HepG2 (cell line): Measurements from ENCODE around the gene TRIM10. TPM values are rescaled to one million over a fixed set of nuclear protein-coding genes. Genes with fewer than 3 reads are reported as not detected.

ENCODE experiments used
- ATAC-seq: fragments of 200-7000 bp; cut with Tn5 transposase; 3 replicates; pipeline ENCODE4 v1.9.1; 2020; ENCODE audit warnings: mild to moderate bottlenecking, moderate library complexity
- BruUV-seq: library from RNA; stranded (reverse); fragments of 400-500 nt; replicated peaks from 2 replicates; lab custom pipeline; 2021; lab: Mats Ljungman, UMichigan
- CTCF ChIA-PET: fragments of 300-600 bp; formaldehyde crosslinking; extraction: SDS; loops from one replicate; lab custom pipeline; 2021; ENCODE audit warnings: low total read pairs, inconsistent platforms, low intra/inter-chr PET ratio; lab: Yijun Ruan, JAX
- POLR2A ChIA-PET: fragments of 350-600 bp; sonication (Branson Sonifier 250); formaldehyde crosslinking; loops from one replicate; lab custom pipeline; 2020; ENCODE audit warnings: antibody characterized with exemption, inconsistent platforms; lab: Yijun Ruan, JAX
- DNase-seq: peaks from one replicate; pipeline ENCODE4 v3.0.0-alpha.2; 2015; ENCODE audit warnings: low spot score
- FAIRE-seq: peaks from 3 replicates; lab custom pipeline; 2011; peaks lifted over from hg19 to GRCh38; lab: Jason Lieb, UNC
- H2AFZ ChIP-seq: one replicate; pipeline ENCODE4 v1.6.1; 2011; ENCODE audit warnings: low read length, inconsistent platforms
- H3K27ac ChIP-seq: fragments of 300-600 bp; 3 replicates; pipeline ENCODE4 v1.8.0; 2011; ENCODE audit warnings: mixed run types, mild to moderate bottlenecking, mixed read lengths, low read length, inconsistent platforms; ENCODE audit not compliant: insufficient read depth; ENCODE audit errors: extremely low read length
- H3K27me3 ChIP-seq, 2 experiments: fragments of 200-600 bp in 1 of 2; 2 replicates in 1 of 2; 3 replicates in 1 of 2; pipeline versions ENCODE4 v1.6.0 to v1.8.0; 2011; ENCODE audit warnings: low read length in 2 of 2, mild to moderate bottlenecking in 2 of 2, moderate library complexity in 2 of 2, inconsistent platforms in 1 of 2; ENCODE audit not compliant: insufficient read depth in 2 of 2, control insufficient read depth in 1 of 2
- H3K36me3 ChIP-seq, 2 experiments: fragments of 200-600 bp in 1 of 2; replicated peaks in 1 of 2; 2 replicates in 1 of 2; 3 replicates in 1 of 2; pipeline versions ENCODE4 v1.5.1 to v1.8.0; 2011; ENCODE audit warnings: low read length in 2 of 2, inconsistent platforms in 1 of 2; ENCODE audit not compliant: insufficient read depth in 2 of 2, control insufficient read depth in 1 of 2
- H3K4me1 ChIP-seq: 2 replicates; pipeline ENCODE4 v1.5.1; 2012; ENCODE audit warnings: low read length, inconsistent platforms; ENCODE audit not compliant: insufficient read depth
- H3K4me2 ChIP-seq: 2 replicates; pipeline ENCODE4 v1.6.0; 2011; ENCODE audit warnings: low read depth, low read length, inconsistent platforms
- H3K4me3 ChIP-seq, 3 experiments: fragments of 200-600 bp in 1 of 3; sonication (generic), shearing (Covaris generic) in 1 of 3; replicated peaks in 1 of 3; 2 replicates each; pipeline ENCODE4 v1.5.1; 2011 to 2016; ENCODE audit warnings: low read length in 3 of 3, inconsistent platforms in 2 of 3, low read depth in 2 of 3, mild to moderate bottlenecking in 2 of 3, control low read depth in 1 of 3, mixed read lengths in 1 of 3; ENCODE audit not compliant: insufficient read depth in 1 of 3
- H3K79me2 ChIP-seq: one replicate; pipeline ENCODE4 v1.6.1; 2011; ENCODE audit warnings: low read length, inconsistent platforms; ENCODE audit not compliant: insufficient read depth
- H3K9ac ChIP-seq: 2 replicates; pipeline ENCODE4 v1.6.0; 2011; ENCODE audit warnings: mild to moderate bottlenecking, low read depth, low read length, inconsistent platforms; ENCODE audit not compliant: insufficient read depth
- H3K9me3 ChIP-seq: 2 replicates; pipeline ENCODE4 v1.5.1; 2012; ENCODE audit warnings: mild to moderate bottlenecking, low read length
- H4K20me1 ChIP-seq: 2 replicates; pipeline ENCODE4 v1.6.0; 2011; ENCODE audit warnings: inconsistent platforms, mild to moderate bottlenecking, low read length, moderate library complexity; ENCODE audit not compliant: insufficient read depth
- ATF1 ChIP-seq: IDR thresholded peaks from 2 replicates; pipeline ENCODE4 v1.6.1; 2016; ENCODE audit warnings: mild to moderate bottlenecking, control low read depth
- CEBPG ChIP-seq: IDR thresholded peaks from 2 replicates; pipeline ENCODE4 v1.6.1; 2016
- EP300 ChIP-seq, 3 experiments: sonication (generic) in 1 of 3; formaldehyde crosslinking in 1 of 3; IDR thresholded peaks; 2 replicates each; pipeline versions ENCODE4 v1.5.1 to v1.6.1; 2011 to 2020; ENCODE audit warnings: low read depth in 2 of 3, low read length in 2 of 3, borderline replicate concordance in 1 of 3, improper control_type of control experiment in 1 of 3, mild to moderate bottlenecking in 1 of 3, missing genetic modification reagents in 1 of 3, moderate library complexity in 1 of 3
- FOSL2 ChIP-seq: sonication (generic); formaldehyde crosslinking; IDR thresholded peaks from 2 replicates; pipeline ENCODE4 v1.4.0; 2020; ENCODE audit warnings: missing genetic modification reagents
- HDAC6 ChIP-seq: fragments of 200-600 bp; sonication (generic); IDR thresholded peaks from 2 replicates; pipeline ENCODE4 v1.7.0; 2017; ENCODE audit warnings: mild to moderate bottlenecking, antibody characterized with exemption, low read length, low read depth
- NR1H2 ChIP-seq: sonication (generic); formaldehyde crosslinking; IDR thresholded peaks from 2 replicates; pipeline ENCODE4 v1.8.1; 2022; ENCODE audit warnings: low read depth, missing genetic modification reagents, borderline replicate concordance
- NR2C2 ChIP-seq: sonication (generic); formaldehyde crosslinking; IDR thresholded peaks from 2 replicates; pipeline ENCODE4 v1.4.0; 2020; ENCODE audit warnings: missing genetic modification reagents, mild to moderate bottlenecking, moderate library complexity, borderline replicate concordance
- NR2F6 ChIP-seq, 2 experiments: IDR thresholded peaks; 2 replicates each; pipeline ENCODE4 v1.6.1; 2016; ENCODE audit warnings: antibody characterized with exemption in 1 of 2, mild to moderate bottlenecking in 1 of 2
- RARA ChIP-seq: IDR thresholded peaks from 2 replicates; pipeline ENCODE4 v1.6.1; 2016; ENCODE audit warnings: missing genetic modification reagents, missing compliant biosample characterization
- RBAK ChIP-seq: sonication (generic); formaldehyde crosslinking; IDR thresholded peaks from 2 replicates; pipeline ENCODE4 v1.5.1; 2020; ENCODE audit warnings: mild to moderate bottlenecking, missing genetic modification reagents
- REXO4 ChIP-seq: sonication (generic); formaldehyde crosslinking; IDR thresholded peaks from 2 replicates; pipeline ENCODE4 v1.8.0; 2022; ENCODE audit warnings: missing genetic modification reagents, mild to moderate bottlenecking, borderline replicate concordance
- SALL1 ChIP-seq: sonication (generic); formaldehyde crosslinking; IDR thresholded peaks from 2 replicates; pipeline ENCODE4 v1.8.0; 2022; ENCODE audit warnings: mild to moderate bottlenecking, missing genetic modification reagents
- SAP130 ChIP-seq: IDR thresholded peaks from 2 replicates; pipeline ENCODE4 v1.6.1; 2016; ENCODE audit warnings: low read depth
- SMC3 ChIP-seq: IDR thresholded peaks from 2 replicates; pipeline ENCODE4 v1.6.1; 2011; ENCODE audit warnings: low read length, improper control_type of control experiment
- SOX13 ChIP-seq, 3 experiments: fragments of 450-650 bp in 1 of 3; sonication (generic) in 1 of 3; formaldehyde crosslinking in 1 of 3; IDR thresholded peaks in 2 of 3; conservative IDR thresholded peaks in 1 of 3; 2 replicates each; pipeline versions ENCODE4 v1.5.0 to v1.6.1; 2016 to 2020; ENCODE audit warnings: antibody characterized with exemption in 1 of 3, mild to moderate bottlenecking in 1 of 3, missing compliant biosample characterization in 1 of 3, missing genetic modification reagents in 1 of 3, moderate library complexity in 1 of 3
- SOX6 ChIP-seq, 2 experiments: fragments of 450-650 bp in 1 of 2; sonication (generic) in 1 of 2; formaldehyde crosslinking in 1 of 2; IDR thresholded peaks; 2 replicates each; pipeline versions ENCODE4 v1.4.0 to v1.6.1; 2017 to 2020; ENCODE audit warnings: antibody characterized with exemption in 1 of 2, mild to moderate bottlenecking in 1 of 2, missing genetic modification reagents in 1 of 2
- SP140L ChIP-seq: sonication (generic); formaldehyde crosslinking; IDR thresholded peaks from 2 replicates; pipeline ENCODE4 v1.4.0; 2020; ENCODE audit warnings: missing genetic modification reagents, borderline replicate concordance
- SPEN ChIP-seq: sonication (generic); formaldehyde crosslinking; IDR thresholded peaks from 2 replicates; pipeline ENCODE4 v1.5.1; 2020; ENCODE audit warnings: low read depth, mild to moderate bottlenecking, missing genetic modification reagents
- ZBTB14 ChIP-seq: sonication (generic); formaldehyde crosslinking; IDR thresholded peaks from 2 replicates; pipeline ENCODE4 v1.4.0; 2020; ENCODE audit warnings: missing genetic modification reagents
- ZBTB38 ChIP-seq: sonication (generic); formaldehyde crosslinking; IDR thresholded peaks from 2 replicates; pipeline ENCODE4 v1.5.1; 2020; ENCODE audit warnings: mild to moderate bottlenecking, missing genetic modification reagents
- ZNF644 ChIP-seq: IDR thresholded peaks from 2 replicates; pipeline ENCODE4 v1.6.1; 2016; ENCODE audit warnings: low read depth
- WGBS: methylation state at CpG from one replicate; pipeline ENCODE4 v1.1.6; 2017; ENCODE audit warnings: low lambda C conversion rate; 5-methylcytosine and 5-hydroxymethylcytosine counted together
- in situ Hi-C: cut with HindIII; loops from 2 replicates; pipeline ENCODE4 v1.10.0; 2017; ENCODE audit warnings: low pct_unique_long_range_greater_than_20kb; ENCODE audit not compliant: extremely low pct_ligation_motif_present
- intact Hi-C: fragments of 100-400 bp; cut with micrococcal nuclease; formaldehyde crosslinking; loops from one replicate; pipeline ENCODE4 v1.10.0; 2022; ENCODE audit not compliant: unreplicated experiment
- polyA plus RNA-seq, 8 experiments: library from polyadenylated mRNA; depleted of rRNA in 3 of 8; stranded (reverse) in 7 of 8; unstranded in 1 of 8; fragments of >200 nt; fragmentation: Illumina TruSeq in 4 of 8; extraction: Trizol in 4 of 8; gene quantifications; 2 replicates each; pipeline versions ENCODE4 v1.2.1 to v1.2.3, GENCODE V29; 2011 to 2016; ENCODE audit warnings: low read depth in 4 of 8, missing spikeins in 1 of 8, mixed read lengths in 1 of 8; ENCODE audit not compliant: insufficient read depth in 1 of 8
- total RNA-seq, 5 experiments: library from RNA; depleted of rRNA; stranded (reverse); fragments of >200 nt; fragmentation: Illumina TruSeq; extraction: Trizol; gene quantifications; 2 replicates each; pipeline ENCODE4 v1.2.3, GENCODE V29; 2016; ENCODE audit warnings: low read depth in 1 of 5

The TRIM10 gene
- total and polyA plus RNA-seq, 2 of the 13 experiments (the other 11 are each of a cell fraction or from before 2014, with no cell fraction given): 4.1 to 6.8 TPM

- no peak for FAIRE-seq
- Histone ChIP-seq H3K4me3 (no peak within 1 kb of the TSS), H3K79me2 (no peaks in the 10 kb centered on the region), H3K27me3 (no peaks in the 10 kb centered on the region), H4K20me1 (no peaks in the 10 kb centered on the region), H3K9me3 (no peaks in the 10 kb centered on the region), H3K4me1 (peaks cover 27% of the 10 kb centered on the region), H3K9ac (no peak within 1 kb of the TSS), H3K36me3 (no peaks in the 10 kb centered on the region), H3K27ac (no peak within 1 kb of the TSS), H3K4me2 (peak within 1 kb of the TSS; percentile 34), H2AFZ (no peak within 1 kb of the TSS)
- WGBS: 29% methylated on average over 3 of the region's 3 CpGs
- peak; percentile 81 for ATAC-seq
- no TSS peak for BruUV-seq
- in situ Hi-C loops (no loop called here), intact Hi-C loops (no loop called here)
- CTCF ChIA-PET: no interaction called here
- peak; percentile 79 for DNase-seq
- POLR2A ChIA-PET: interaction anchor here (0.8 to 2.2 kb wide), 8 partner anchors 10 to 101 kb away, joined by 3 to 21 read pairs (median 4); partner anchors contain the start of gene TRIM26
- TF ChIP-seq ZBTB38 (CRISPR knock-in tag) (no peak), CEBPG (CRISPR knock-in tag) (peak; percentile 73), SALL1 (CRISPR knock-in tag) (0 out of 2 replicates have a peak, but pooled peaks have one; percentile 13), ZNF644 (CRISPR knock-in tag) (peak; percentile 53; the same call in 1 of the 2 replicates), ATF1 (0 out of 2 replicates have a peak, but pooled peaks have one; percentile 39), ZBTB14 (CRISPR knock-in tag) (no peak), HDAC6 (no peak), SMC3 (no peak), RARA (CRISPR knock-in tag) (peak; percentile 90), SOX6 (IDR thresholded peaks at IDR 0.05) (no peak), SOX6 (CRISPR knock-in tag; IDR thresholded peaks at IDR 0.05) (0 out of 2 replicates have a peak, but pooled peaks have one; percentile 15), NR1H2 (CRISPR knock-in tag) (no peak), REXO4 (CRISPR knock-in tag) (no peak), SOX13 (IDR thresholded peaks at IDR 0.05) (no peak), SOX13 (CRISPR knock-in tag; conservative IDR thresholded peaks at IDR 0.05 in 1 of 2, IDR thresholded peaks at IDR 0.05 in 1 of 2) (peak in 1 of 2 experiments; percentile 19; a peak in 1 of 4 replicates), SP140L (no peak), NR2F6 (IDR thresholded peaks at IDR 0.05) (no peak), NR2F6 (CRISPR knock-in tag; IDR thresholded peaks at IDR 0.05) (peak; percentile 33; the same call in 1 of the 2 replicates), SPEN (CRISPR knock-in tag) (no peak), SAP130 (CRISPR knock-in tag) (0 out of 2 replicates have a peak, but pooled peaks have one; percentile 21), EP300 (IDR thresholded peaks at IDR 0.05; ENCODE audit: low read depth in 2 of 2, low read length in 2 of 2) (peak in 1 of 2 experiments; percentile 38; a peak in 1 of 4 replicates), EP300 (CRISPR knock-in tag; IDR thresholded peaks at IDR 0.05; ENCODE audit: borderline replicate concordance) (no peak), NR2C2 (peak; percentile 38; the same call in 1 of the 2 replicates), RBAK (CRISPR knock-in tag) (peak; percentile 59; the same call in 1 of the 2 replicates), FOSL2 (CRISPR knock-in tag) (peak; percentile 48)
These were observed 47.8 kb downstream of the TRIM10 start, which contains the start of gene TRIM31 for GRCh38 chr6:30113003-30113759. TSS of gene TRIM31 (minus strand) at chr6:30113090. CDS start at chr6:30112805, 285 bp downstream.
